Fibroblast of skin of scalp (primary cell): ENCODE results near the gene NEU4.

ENCODE experiments used
- DNase-seq: peaks from one replicate; pipeline ENCODE4 v3.0.0-alpha.2; 2013

The NEU4 gene

GRCh38 chr2:241865957-241866789 is 57.2 kb downstream of the NEU4 start:
- DNase-seq = peak; percentile 29
